Transverse colon (tissue), 4 donors: ENCODE measurements around the gene BET1L. TPM values are rescaled to one million over a fixed set of nuclear protein-coding genes. Genes with fewer than 3 reads are reported as not detected.

Experiments
- DNase-seq: peaks from one replicate; pipeline ENCODE4 v3.0.0-alpha.2; 2019
- H3K27ac ChIP-seq, 4 donors: fragments of 200-600 bp; sonication (generic); 2 replicates each; pipeline ENCODE4 v1.5.1; 2016 to 2018; ENCODE audit warnings: inconsistent platforms in 4 of 4
- H3K27me3 ChIP-seq: fragments of 200-600 bp; sonication (generic); 2 replicates; pipeline ENCODE4 v1.5.1; 2017; ENCODE audit warnings: inconsistent platforms
- H3K36me3 ChIP-seq, 4 donors: fragments of 200-600 bp; sonication (generic); 2 replicates each; pipeline ENCODE4 v1.5.1; 2017 to 2019; ENCODE audit warnings: inconsistent platforms in 4 of 4
- H3K4me1 ChIP-seq, 4 donors: fragments of 200-600 bp; sonication (generic); 2 replicates each; pipeline ENCODE4 v1.5.1; 2017 to 2020; ENCODE audit warnings: inconsistent platforms in 4 of 4
- H3K4me3 ChIP-seq, 4 donors: fragments of 200-600 bp; sonication (generic); 1 replicate in 1 of 4; 2 replicates in 3 of 4; pipeline versions ENCODE4 v1.5.1 to v1.6.1; 2017 to 2019; ENCODE audit warnings: inconsistent platforms in 4 of 4
- H3K9me3 ChIP-seq, 2 donors: fragments of 200-600 bp; sonication (generic); 2 replicates each; pipeline ENCODE4 v1.5.1; 2017 to 2019; ENCODE audit warnings: inconsistent platforms in 2 of 2
- EP300 ChIP-seq: sonication (generic); formaldehyde crosslinking; IDR thresholded peaks from one replicate; pipeline ENCODE4 v1.6.1; 2017; ENCODE audit warnings: antibody characterized with exemption, low read depth
- POLR2A ChIP-seq: fragments of 450-650 bp; IDR thresholded peaks from one replicate; pipeline ENCODE4 v1.6.1; 2016; ENCODE audit warnings: antibody characterized with exemption, mild to moderate bottlenecking, moderate library complexity
- POLR2AphosphoS5 ChIP-seq, 3 donors: sonication (generic); formaldehyde crosslinking; IDR thresholded peaks; one replicate each; pipeline ENCODE4 v1.6.1; 2016; ENCODE audit warnings: antibody characterized with exemption in 3 of 3
- WGBS, 2 donors: methylation state at CpG; one replicate each; pipeline ENCODE4 v1.1.5; 2018; ENCODE audit warnings: low coverage in 1 of 2; 5-methylcytosine and 5-hydroxymethylcytosine counted together
- in situ Hi-C, 4 donors: fragments of 200-750 bp; cut with MboI; loops; one replicate each; pipeline versions ENCODE4 v1.15.0 to v1.15.1; 2017; ENCODE audit warnings: low sequenced_read_pairs in 3 of 4, low pct_ligation_motif_present in 1 of 4, low pct_unique_long_range_greater_than_20kb in 1 of 4
- intact Hi-C: fragments of 100-400 bp; cut with DNase I; formaldehyde crosslinking; loops from one replicate; pipeline ENCODE4 v1.15.1; 2023; ENCODE audit warnings: low total_unique reads
- total RNA-seq, 4 donors: library from RNA; depleted of rRNA; stranded (reverse); fragments of >200 nt; gene quantifications; one replicate each; pipeline ENCODE4 v1.1.0, GENCODE V29; 2016
- TF ChIP-seq, protein P1 (sequence below), 5 experiments: fragments of 200-600 bp in 3 of 5; fragments of 450-650 bp in 2 of 5; sonication (generic) in 3 of 5; IDR thresholded peaks; 1 replicate in 2 of 5; 2 replicates in 3 of 5; pipeline ENCODE4 v1.5.1; 2016 to 2017; ENCODE audit warnings: antibody characterized with exemption in 5 of 5, inconsistent platforms in 3 of 5, mild to moderate bottlenecking in 2 of 5, moderate library complexity in 1 of 5

Gene BET1L
- total RNA-seq, 4 donors from 2014 or later, result 31.8 to 111 (median 36.6) TPM

GRCh38 chr11:227824-228379 is 20.7 kb upstream of the BET1L start:
- DNase-seq, result no peak
- H3K36me3 ChIP-seq, result no peaks in the 10 kb centered on the region

DNA sequence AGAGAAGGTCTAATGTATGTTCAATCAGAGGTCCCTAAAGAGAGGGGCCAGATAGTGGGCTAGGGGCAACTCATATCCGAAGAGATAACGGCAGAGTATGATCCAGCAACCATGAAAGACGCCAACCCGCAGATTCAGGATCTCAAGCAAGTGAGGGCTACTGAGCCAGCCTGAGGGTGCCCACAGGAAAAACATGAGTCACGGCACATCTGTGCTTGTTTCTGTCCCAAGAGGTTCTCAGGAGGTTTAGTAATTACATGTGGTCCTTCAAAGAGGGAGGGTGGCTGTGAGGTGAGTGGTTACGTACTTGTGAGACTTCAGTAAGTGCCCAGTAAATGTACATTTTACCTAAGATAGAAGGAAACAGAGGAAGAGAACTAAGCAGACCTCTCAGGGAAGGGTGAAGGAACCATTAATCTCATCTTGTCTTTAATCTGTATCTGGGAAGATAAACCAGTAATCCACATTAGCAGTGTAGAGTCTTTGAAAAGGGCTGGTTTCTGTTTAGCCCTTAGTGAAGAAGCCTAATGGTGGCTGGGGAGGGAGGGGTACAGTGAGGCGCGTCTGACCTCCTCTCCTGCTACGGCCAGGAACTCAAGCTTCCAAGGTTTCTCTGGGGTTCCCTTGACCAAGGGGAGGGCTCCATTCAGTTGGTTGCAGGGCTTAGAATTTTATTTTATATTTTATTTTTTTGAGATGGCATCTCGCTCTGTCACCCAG is 18.7 kb upstream of the BET1L start:
- TF ChIP-seq POLR2AphosphoS5 (IDR thresholded peaks at IDR 0.05), result no peak
- TF ChIP-seq, protein P1, sequence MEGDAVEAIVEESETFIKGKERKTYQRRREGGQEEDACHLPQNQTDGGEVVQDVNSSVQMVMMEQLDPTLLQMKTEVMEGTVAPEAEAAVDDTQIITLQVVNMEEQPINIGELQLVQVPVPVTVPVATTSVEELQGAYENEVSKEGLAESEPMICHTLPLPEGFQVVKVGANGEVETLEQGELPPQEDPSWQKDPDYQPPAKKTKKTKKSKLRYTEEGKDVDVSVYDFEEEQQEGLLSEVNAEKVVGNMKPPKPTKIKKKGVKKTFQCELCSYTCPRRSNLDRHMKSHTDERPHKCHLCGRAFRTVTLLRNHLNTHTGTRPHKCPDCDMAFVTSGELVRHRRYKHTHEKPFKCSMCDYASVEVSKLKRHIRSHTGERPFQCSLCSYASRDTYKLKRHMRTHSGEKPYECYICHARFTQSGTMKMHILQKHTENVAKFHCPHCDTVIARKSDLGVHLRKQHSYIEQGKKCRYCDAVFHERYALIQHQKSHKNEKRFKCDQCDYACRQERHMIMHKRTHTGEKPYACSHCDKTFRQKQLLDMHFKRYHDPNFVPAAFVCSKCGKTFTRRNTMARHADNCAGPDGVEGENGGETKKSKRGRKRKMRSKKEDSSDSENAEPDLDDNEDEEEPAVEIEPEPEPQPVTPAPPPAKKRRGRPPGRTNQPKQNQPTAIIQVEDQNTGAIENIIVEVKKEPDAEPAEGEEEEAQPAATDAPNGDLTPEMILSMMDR (IDR thresholded peaks at IDR 0.05), result no peak
- no peak for TF ChIP-seq POLR2A
- no peak for TF ChIP-seq EP300
- DNase-seq, result no peak
- no peak overlapping the region for H3K27ac ChIP-seq

More at GRCh38 chr11:227824-228379, 20.7 kb upstream of the BET1L start:
- in situ Hi-C loops, result no loop called here
- H3K27ac ChIP-seq, result no peak overlapping the region
- H3K27me3 ChIP-seq, result no peaks in the 10 kb centered on the region
- no peaks in the 10 kb centered on the region for H3K9me3 ChIP-seq
- H3K4me3 ChIP-seq, result no peak overlapping the region
- H3K4me1 ChIP-seq, result no peaks in the 10 kb centered on the region
- no peak for TF ChIP-seq POLR2AphosphoS5 (IDR thresholded peaks at IDR 0.05)
- no peak for TF ChIP-seq EP300
- TF ChIP-seq, protein P1 (IDR thresholded peaks at IDR 0.05), result no peak
- no peak for TF ChIP-seq POLR2A
- intact Hi-C loops, result no loop called here
- 85 to 88% methylated on average over 2 to 6 of the region's 6 CpGs for WGBS, 2 donors

DNA sequence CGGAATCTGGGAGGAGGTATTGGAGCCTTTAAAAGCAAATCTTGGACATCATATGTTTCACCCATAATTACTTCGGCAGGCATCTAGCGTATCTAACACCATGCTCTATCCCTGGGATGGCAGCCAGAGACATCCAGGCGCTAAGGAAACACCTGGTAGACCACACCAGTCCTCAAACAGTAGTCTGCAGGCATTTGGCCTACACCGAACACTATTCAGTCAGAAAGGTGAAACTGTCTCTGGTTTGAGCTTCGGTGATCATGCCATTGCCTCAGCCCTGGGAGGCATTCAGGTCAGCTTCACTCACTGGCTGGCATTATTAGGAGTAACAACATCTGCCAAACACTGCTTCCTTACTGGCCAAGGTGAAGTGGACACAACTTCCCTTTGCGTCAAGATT is 17.2 kb upstream of the BET1L start:
- 78 to 97% methylated on average over 3 to 7 of the region's 7 CpGs for WGBS, 2 donors
- DNase-seq, result no peak
- Histone ChIP-seq H3K36me3 (no peaks in the 10 kb centered on the region), H3K27me3 (no peaks in the 10 kb centered on the region), H3K4me3 (no peak overlapping the region), H3K9me3 (no peaks in the 10 kb centered on the region), H3K4me1 (no peaks in the 10 kb centered on the region), H3K27ac (no peak overlapping the region)
- in situ Hi-C loops, result no loop called here
- intact Hi-C loops, result no loop called here
- TF ChIP-seq POLR2A, result no peak
- TF ChIP-seq, protein P1 (IDR thresholded peaks at IDR 0.05), result no peak

More for the DNA sequence above, 18.7 kb upstream of the BET1L start:
- Histone ChIP-seq H3K4me3 (no peak overlapping the region), H3K9me3 (no peaks in the 10 kb centered on the region), H3K4me1 (no peaks in the 10 kb centered on the region), H3K27me3 (no peaks in the 10 kb centered on the region), H3K36me3 (no peaks in the 10 kb centered on the region)
- in situ Hi-C loops (no loop called here), intact Hi-C loops (no loop called here)
- WGBS, 2 donors, result 92 to 93% methylated on average over 5 to 10 of the region's 10 CpGs

DNA sequence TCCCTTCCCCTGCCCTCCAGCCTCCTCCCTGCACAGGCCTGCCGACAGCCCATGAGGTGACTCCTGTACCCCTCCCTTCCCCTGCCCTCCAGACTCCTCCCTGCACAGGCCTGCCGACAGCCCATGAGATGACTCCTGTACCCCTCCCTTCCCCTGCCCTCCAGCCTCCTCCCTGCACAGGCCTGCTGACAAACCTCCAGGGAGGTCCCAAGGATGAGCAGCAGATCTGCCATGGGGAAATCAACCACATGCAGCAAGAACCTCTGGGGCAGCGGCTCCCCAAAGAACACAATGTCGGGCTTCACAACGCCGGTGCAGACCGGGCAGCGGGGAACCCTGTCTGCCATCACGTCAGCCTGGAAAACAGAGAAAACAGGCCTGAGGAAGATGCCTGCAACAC is 16.7 kb upstream of the BET1L start:
- H3K27ac ChIP-seq, result no peak overlapping the region
- DNase-seq, result no peak
- H3K27me3 ChIP-seq, result no peaks in the 10 kb centered on the region
- no peaks in the 10 kb centered on the region for H3K9me3 ChIP-seq
- H3K4me3 ChIP-seq, result no peak overlapping the region
- in situ Hi-C loops, result no loop called here
- WGBS, 2 donors, result 97% methylated on average over 8 of the region's 9 CpGs; no CpG with 5 or more reads in 1 of the 2 donors
- no peaks in the 10 kb centered on the region for H3K36me3 ChIP-seq
- TF ChIP-seq POLR2A (no peak), POLR2AphosphoS5 (IDR thresholded peaks at IDR 0.05) (no peak), EP300 (no peak)
- TF ChIP-seq, protein P1 (IDR thresholded peaks at IDR 0.05), result no peak
- intact Hi-C loops, result no loop called here
- H3K4me1 ChIP-seq, result no peaks in the 10 kb centered on the region
